ENCODE measurements around the gene MAP3K2.

- TF ChIP-seq, protein P1, sequence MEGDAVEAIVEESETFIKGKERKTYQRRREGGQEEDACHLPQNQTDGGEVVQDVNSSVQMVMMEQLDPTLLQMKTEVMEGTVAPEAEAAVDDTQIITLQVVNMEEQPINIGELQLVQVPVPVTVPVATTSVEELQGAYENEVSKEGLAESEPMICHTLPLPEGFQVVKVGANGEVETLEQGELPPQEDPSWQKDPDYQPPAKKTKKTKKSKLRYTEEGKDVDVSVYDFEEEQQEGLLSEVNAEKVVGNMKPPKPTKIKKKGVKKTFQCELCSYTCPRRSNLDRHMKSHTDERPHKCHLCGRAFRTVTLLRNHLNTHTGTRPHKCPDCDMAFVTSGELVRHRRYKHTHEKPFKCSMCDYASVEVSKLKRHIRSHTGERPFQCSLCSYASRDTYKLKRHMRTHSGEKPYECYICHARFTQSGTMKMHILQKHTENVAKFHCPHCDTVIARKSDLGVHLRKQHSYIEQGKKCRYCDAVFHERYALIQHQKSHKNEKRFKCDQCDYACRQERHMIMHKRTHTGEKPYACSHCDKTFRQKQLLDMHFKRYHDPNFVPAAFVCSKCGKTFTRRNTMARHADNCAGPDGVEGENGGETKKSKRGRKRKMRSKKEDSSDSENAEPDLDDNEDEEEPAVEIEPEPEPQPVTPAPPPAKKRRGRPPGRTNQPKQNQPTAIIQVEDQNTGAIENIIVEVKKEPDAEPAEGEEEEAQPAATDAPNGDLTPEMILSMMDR (IDR thresholded peaks at IDR 0.05), result no peak
- no peak for TF ChIP-seq ZFX (IDR thresholded peaks at IDR 0.05; ENCODE audit: borderline replicate concordance)
These were observed 28.8 kb upstream of the MAP3K2 start for GRCh38 chr2:127416506-127417001.

Measured in 22Rv1 (cell line).